CD4-positive, alpha-beta T cell (primary cell): ENCODE results near the gene RPP40. TPM values are rescaled to one million over a fixed set of nuclear protein-coding genes. Genes with fewer than 3 reads are reported as not detected.

Source experiments
- ATAC-seq: fragments of 200-7000 bp; cut with Tn5 transposase; one replicate; pipeline ENCODE4 v1.10.0; 2022; ENCODE audit warnings: mild to moderate bottlenecking; ENCODE audit not compliant: poor library complexity
- CTCF ChIA-PET: fragments of 350-600 bp; sonication (Branson Sonifier 250); formaldehyde crosslinking; loops from one replicate; lab custom pipeline; 2021; ENCODE audit warnings: antibody characterized with exemption, inconsistent platforms; lab: Charles Lee
- POLR2A ChIA-PET: fragments of 350-600 bp; sonication (Branson Sonifier 250); formaldehyde crosslinking; loops from one replicate; lab custom pipeline; 2021; ENCODE audit warnings: antibody characterized with exemption, inconsistent platforms; lab: Charles Lee
- DNase-seq, 14 experiments: peaks; one replicate each; pipeline ENCODE4 v3.0.0-alpha.2; 2013 to 2020; ENCODE audit warnings: mixed read lengths in 2 of 14
- H3K27ac ChIP-seq, 2 donors: one replicate each; pipeline versions ENCODE4 v1.5.1 to v1.7.0; 2013; ENCODE audit warnings: low read length in 2 of 2, low read depth in 1 of 2, mild to moderate bottlenecking in 1 of 2
- H3K27me3 ChIP-seq, 2 experiments: 1 replicate in 1 of 2; 2 replicates in 1 of 2; pipeline versions ENCODE4 v1.6.1 to v1.7.0; 2013; ENCODE audit warnings: low read length in 2 of 2, control low read depth in 1 of 2, mild to moderate bottlenecking in 1 of 2, moderate library complexity in 1 of 2; ENCODE audit not compliant: insufficient read depth in 2 of 2, control insufficient read depth in 1 of 2
- H3K36me3 ChIP-seq: one replicate; pipeline ENCODE4 v1.6.1; 2013; ENCODE audit warnings: low read length, control low read depth; ENCODE audit not compliant: insufficient read depth
- H3K4me1 ChIP-seq: one replicate; pipeline ENCODE4 v1.6.1; 2013; ENCODE audit warnings: low read length, control low read depth; ENCODE audit not compliant: insufficient read depth
- H3K4me3 ChIP-seq: one replicate; pipeline ENCODE4 v1.5.1; 2013; ENCODE audit warnings: mild to moderate bottlenecking, low read length, moderate library complexity
- H3K9me3 ChIP-seq, 2 experiments: 1 replicate in 1 of 2; 2 replicates in 1 of 2; pipeline versions ENCODE4 v1.6.1 to v1.7.0; 2013; ENCODE audit warnings: low read length in 2 of 2, mild to moderate bottlenecking in 2 of 2, control low read depth in 1 of 2, moderate library complexity in 1 of 2; ENCODE audit not compliant: control insufficient read depth in 1 of 2, insufficient read depth in 1 of 2
- H3K27ac Mint-ChIP-seq: one replicate; pipeline ENCODE4 v1.8.0; 2020; ENCODE audit warnings: mixed read lengths
- H3K27me3 Mint-ChIP-seq: one replicate; pipeline ENCODE4 v1.8.0; 2021; ENCODE audit warnings: mixed read lengths
- H3K36me3 Mint-ChIP-seq: one replicate; pipeline ENCODE4 v1.8.0; 2021; ENCODE audit warnings: low read depth, mixed read lengths
- H3K4me1 Mint-ChIP-seq: one replicate; pipeline ENCODE4 v1.8.0; 2021; ENCODE audit warnings: low read depth, mixed read lengths
- H3K4me3 Mint-ChIP-seq: one replicate; pipeline ENCODE4 v1.8.0; 2020; ENCODE audit warnings: mild to moderate bottlenecking, mixed read lengths
- H3K9me3 Mint-ChIP-seq: one replicate; pipeline ENCODE4 v1.8.0; 2020; ENCODE audit warnings: mixed read lengths
- intact Hi-C, 2 experiments: fragments of 100-400 bp; cut with DNase I in 1 of 2; cut with micrococcal nuclease in 1 of 2; formaldehyde crosslinking; loops; one replicate each; pipeline versions ENCODE4 v1.15.1 to v1.9.0; 2023 to 2025; cut with DNase I, micrococcal nuclease
- total RNA-seq, 174 experiments: library from RNA in 2 of 174; stranded (reverse) in 2 of 174; gene quantifications; one replicate each; pipeline ENCODE4 v1.2.3 and lab custom pipeline; 2021 to 2026
- TF ChIP-seq, protein P1 (sequence below): fragments of 200-600 bp; IDR thresholded peaks from one replicate; pipeline ENCODE4 v1.8.0; 2022; ENCODE audit warnings: antibody characterized with exemption, mild to moderate bottlenecking

RPP40 gene
- total RNA-seq, 2 experiments from 2014 or later, result 0.36 to 0.69 TPM

- H3K36me3 Mint-ChIP-seq, result peaks cover 47% of the 10 kb centered on the region
- peaks cover 7% of the 10 kb centered on the region for H3K9me3 Mint-ChIP-seq
- no peaks in the 10 kb centered on the region for H3K27me3 Mint-ChIP-seq
- Histone ChIP-seq H3K9me3 (peaks cover 2 to 9% of the 10 kb centered on the region in 2 experiments), H3K4me3 (no peak overlapping the region), H3K4me1 (no peaks in the 10 kb centered on the region), H3K27me3 (no peaks in the 10 kb centered on the region), H3K36me3 (no peaks in the 10 kb centered on the region), H3K27ac (no peak overlapping the region)
- no peak for ATAC-seq
- no peaks in the 10 kb centered on the region for H3K4me1 Mint-ChIP-seq
- intact Hi-C loops, result no loop called here
- H3K27ac Mint-ChIP-seq, result no peak overlapping the region
- H3K4me3 Mint-ChIP-seq, result no peak overlapping the region
- TF ChIP-seq, protein P1, sequence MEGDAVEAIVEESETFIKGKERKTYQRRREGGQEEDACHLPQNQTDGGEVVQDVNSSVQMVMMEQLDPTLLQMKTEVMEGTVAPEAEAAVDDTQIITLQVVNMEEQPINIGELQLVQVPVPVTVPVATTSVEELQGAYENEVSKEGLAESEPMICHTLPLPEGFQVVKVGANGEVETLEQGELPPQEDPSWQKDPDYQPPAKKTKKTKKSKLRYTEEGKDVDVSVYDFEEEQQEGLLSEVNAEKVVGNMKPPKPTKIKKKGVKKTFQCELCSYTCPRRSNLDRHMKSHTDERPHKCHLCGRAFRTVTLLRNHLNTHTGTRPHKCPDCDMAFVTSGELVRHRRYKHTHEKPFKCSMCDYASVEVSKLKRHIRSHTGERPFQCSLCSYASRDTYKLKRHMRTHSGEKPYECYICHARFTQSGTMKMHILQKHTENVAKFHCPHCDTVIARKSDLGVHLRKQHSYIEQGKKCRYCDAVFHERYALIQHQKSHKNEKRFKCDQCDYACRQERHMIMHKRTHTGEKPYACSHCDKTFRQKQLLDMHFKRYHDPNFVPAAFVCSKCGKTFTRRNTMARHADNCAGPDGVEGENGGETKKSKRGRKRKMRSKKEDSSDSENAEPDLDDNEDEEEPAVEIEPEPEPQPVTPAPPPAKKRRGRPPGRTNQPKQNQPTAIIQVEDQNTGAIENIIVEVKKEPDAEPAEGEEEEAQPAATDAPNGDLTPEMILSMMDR, result no peak
- ChIA-PET CTCF (no interaction called here), POLR2A (no interaction called here)
- DNase-seq, result no peak
Observed at GRCh38 chr6:5044866-5045265, 41.0 kb upstream of the RPP40 start.

DNA sequence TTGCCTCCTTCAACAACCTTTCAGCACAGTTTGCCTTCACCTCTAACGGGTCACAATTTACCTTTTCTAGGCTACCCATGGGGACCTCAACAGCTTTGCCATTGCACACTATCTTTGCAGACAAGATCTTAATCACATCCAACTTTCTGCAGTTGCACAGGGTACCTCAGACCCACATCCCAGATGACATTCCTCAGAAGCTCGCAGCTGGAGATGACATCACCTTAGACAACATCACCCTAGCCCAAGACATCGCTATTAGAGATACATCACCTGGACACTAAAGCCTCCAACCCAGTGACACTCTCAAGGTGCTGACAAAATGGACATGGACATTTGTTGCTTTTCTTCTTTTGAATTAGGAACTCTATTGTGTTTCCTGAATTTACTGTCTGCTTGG, 38.6 kb upstream of the RPP40 start:
- no peaks in the 10 kb centered on the region for H3K36me3 ChIP-seq
- no peaks in the 10 kb centered on the region for H3K27me3 Mint-ChIP-seq
- H3K36me3 Mint-ChIP-seq, result peaks cover 36% of the 10 kb centered on the region
- ChIA-PET POLR2A (no interaction called here), CTCF (interaction anchor here (1.0 kb wide), 1 partner anchor 10 kb away, joined by 3 read pairs; no protein-coding TSS in a partner anchor)
- TF ChIP-seq, protein P1, result no peak
- no peak overlapping the region for H3K27ac Mint-ChIP-seq
- H3K4me1 Mint-ChIP-seq, result no peaks in the 10 kb centered on the region
- H3K4me3 ChIP-seq, result no peak overlapping the region
- no peak overlapping the region for H3K4me3 Mint-ChIP-seq
- no peak for ATAC-seq
- no peak overlapping the region for H3K27ac ChIP-seq
- H3K9me3 ChIP-seq, result peaks cover 0 to 5% of the 10 kb centered on the region in 2 experiments
- H3K9me3 Mint-ChIP-seq, result no peaks in the 10 kb centered on the region
- no peaks in the 10 kb centered on the region for H3K27me3 ChIP-seq
- DNase-seq, result no peak
- H3K4me1 ChIP-seq, result no peaks in the 10 kb centered on the region
- intact Hi-C loops, result no loop called here

DNA sequence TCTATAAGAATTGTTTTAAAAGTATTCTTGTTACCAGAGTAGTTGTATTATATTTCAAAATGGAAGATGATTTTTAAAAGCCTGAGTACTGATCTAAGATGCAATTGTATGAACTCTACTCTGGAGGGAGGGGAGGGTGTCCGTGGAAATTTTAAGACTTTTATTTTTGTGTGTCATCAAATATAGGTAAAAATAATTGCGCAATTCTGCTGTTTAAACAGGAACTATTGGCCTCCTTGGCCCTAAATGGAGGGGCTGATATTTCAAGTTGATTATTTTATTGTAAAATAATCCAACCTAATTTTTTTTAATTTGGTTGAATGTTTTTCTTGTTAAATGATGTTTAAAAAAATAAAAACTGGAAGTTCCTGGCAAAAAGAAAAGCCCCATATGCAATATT, 38.1 kb upstream of the RPP40 start:
- POLR2A ChIA-PET, result no interaction called here
- H3K4me1 Mint-ChIP-seq, result no peaks in the 10 kb centered on the region
- Histone ChIP-seq H3K4me3 (no peak overlapping the region), H3K27ac (no peak overlapping the region), H3K36me3 (no peaks in the 10 kb centered on the region), H3K9me3 (peaks cover 0 to 5% of the 10 kb centered on the region in 2 experiments), H3K27me3 (no peaks in the 10 kb centered on the region), H3K4me1 (no peaks in the 10 kb centered on the region)
- intact Hi-C loops, result no loop called here
- TF ChIP-seq, protein P1, result no peak
- CTCF ChIA-PET, result no interaction called here
- peaks cover 32% of the 10 kb centered on the region for H3K36me3 Mint-ChIP-seq
- ATAC-seq, result no peak
- H3K27ac Mint-ChIP-seq, result no peak overlapping the region
- no peaks in the 10 kb centered on the region for H3K27me3 Mint-ChIP-seq
- H3K9me3 Mint-ChIP-seq, result no peaks in the 10 kb centered on the region
- no peak for DNase-seq
- no peak overlapping the region for H3K4me3 Mint-ChIP-seq
